GM12874 (cell line): Measurements from ENCODE around the gene NFATC4.

ENCODE experiments used
- CTCF ChIP-seq: IDR thresholded peaks from 2 replicates; pipeline ENCODE4 v1.5.1; 2011; ENCODE audit warnings: low read depth, mild to moderate bottlenecking, control low read depth, low read length, moderate library complexity; ENCODE audit not compliant: insufficient read depth

NFATC4 gene

GRCh38 chr14:24427537-24428508 lies 59.8 kb downstream of the NFATC4 start:
- no peak for TF ChIP-seq CTCF

GRCh38 chr14:24428628-24429394 lies 60.8 kb downstream of the NFATC4 start:
- TF ChIP-seq CTCF, result no peak
